GM21528 (cell line): ENCODE results near the gene RARRES2.

ENCODE experiments used
- ATAC-seq: cut with Tn5 transposase; IDR thresholded peaks from one replicate; pipeline ENCODE4 v1.9.1; 2021; ENCODE audit warnings: mild to moderate bottlenecking, moderate library complexity; ENCODE audit not compliant: unreplicated experiment, low FRiP score

Gene RARRES2

GRCh38 chr7:150363872-150364271 lies 22.4 kb upstream of the RARRES2 start:
- no peak for ATAC-seq

- ATAC-seq: no peak
Measured at GRCh38 chr7:150363370-150363769, 21.9 kb upstream of the RARRES2 start.

GRCh38 chr7:150361807-150362621 lies 20.6 kb upstream of the RARRES2 start:
- no peak for ATAC-seq

GRCh38 chr7:150361402-150361801 lies 20.0 kb upstream of the RARRES2 start:
- ATAC-seq: no peak

- ATAC-seq: no peak
Measured at GRCh38 chr7:150360363-150361058, 19.1 kb upstream of the RARRES2 start.

GRCh38 chr7:150359622-150360362 lies 18.4 kb upstream of the RARRES2 start:
- ATAC-seq: no peak

GRCh38 chr7:150358988-150359621 lies 17.7 kb upstream of the RARRES2 start:
- no peak for ATAC-seq

GRCh38 chr7:150358433-150358832 lies 17.0 kb upstream of the RARRES2 start:
- no peak for ATAC-seq

GRCh38 chr7:150357771-150358427 lies 16.5 kb upstream of the RARRES2 start:
- ATAC-seq: no peak

GRCh38 chr7:150357270-150357669 lies 15.8 kb upstream of the RARRES2 start:
- no peak for ATAC-seq

- no peak for ATAC-seq
Measured at GRCh38 chr7:150356265-150356897, 15.0 kb upstream of the RARRES2 start.

GRCh38 chr7:150355666-150356059 lies 14.2 kb upstream of the RARRES2 start:
- no peak for ATAC-seq

GRCh38 chr7:150351587-150352194 lies 10.3 kb upstream of the RARRES2 start:
- ATAC-seq: no peak

GRCh38 chr7:150346922-150347321 lies 5.5 kb upstream of the RARRES2 start:
- no peak for ATAC-seq

GRCh38 chr7:150345012-150345411 lies 3.6 kb upstream of the RARRES2 start:
- no peak for ATAC-seq

GRCh38 chr7:150344299-150344698 lies 2.9 kb upstream of the RARRES2 start:
- ATAC-seq: no peak

- no peak for ATAC-seq
Measured at GRCh38 chr7:150343225-150343624, 1.8 kb upstream of the RARRES2 start.

GRCh38 chr7:150342121-150342408 lies 636 bp upstream of the RARRES2 start:
- ATAC-seq: no peak

GRCh38 chr7:150340875-150341262 lies 560 bp downstream of the RARRES2 start:
- ATAC-seq: no peak
